Measurements from ENCODE around the gene SLC2A4.
"Not testable (repeated sequence)": the region's sequence is repeated elsewhere in the genome, so short reads cannot be mapped to it uniquely, and the experiment has no call there.

Gene SLC2A4

DNA sequence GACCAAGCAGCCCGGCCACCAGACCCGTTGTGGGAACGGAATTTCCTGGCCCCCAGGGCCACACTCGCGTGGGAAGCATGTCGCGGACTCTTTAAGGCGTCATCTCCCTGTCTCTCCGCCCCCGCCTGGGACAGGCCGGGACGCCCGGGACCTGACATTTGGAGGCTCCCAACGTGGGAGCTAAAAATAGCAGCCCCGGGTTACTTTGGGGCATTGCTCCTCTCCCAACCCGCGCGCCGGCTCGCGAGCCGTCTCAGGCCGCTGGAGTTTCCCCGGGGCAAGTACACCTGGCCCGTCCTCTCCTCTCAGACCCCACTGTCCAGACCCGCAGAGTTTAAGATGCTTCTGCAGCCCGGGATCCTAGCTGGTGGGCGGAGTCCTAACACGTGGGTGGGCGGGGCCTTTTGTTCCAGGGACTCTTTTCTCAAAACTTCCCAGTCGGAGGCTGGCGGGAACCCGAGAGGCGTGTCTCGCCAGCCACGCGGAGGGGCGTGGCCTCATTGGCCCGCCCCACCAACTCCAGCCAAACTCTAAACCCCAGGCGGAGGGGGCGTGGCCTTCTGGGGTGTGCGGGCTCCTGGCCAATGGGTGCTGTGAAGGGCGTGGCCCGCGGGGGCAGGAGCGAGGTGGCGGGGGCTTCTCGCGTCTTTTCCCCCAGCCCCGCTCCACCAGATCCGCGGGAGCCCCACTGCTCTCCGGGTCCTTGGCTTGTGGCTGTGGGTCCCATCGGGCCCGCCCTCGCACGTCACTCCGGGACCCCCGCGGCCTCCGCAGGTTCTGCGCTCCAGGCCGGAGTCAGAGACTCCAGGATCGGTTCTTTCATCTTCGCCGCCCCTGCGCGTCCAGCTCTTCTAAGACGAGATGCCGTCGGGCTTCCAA is at the start of gene SLC2A4:
Gene SLC2A4, plus strand, starts transcription at position 645 of the 879 bp plus-strand sequence. Its CDS starts 217 bp downstream, at position 862.
- DNase-seq, result peak; percentile 93 to 98

DNA sequence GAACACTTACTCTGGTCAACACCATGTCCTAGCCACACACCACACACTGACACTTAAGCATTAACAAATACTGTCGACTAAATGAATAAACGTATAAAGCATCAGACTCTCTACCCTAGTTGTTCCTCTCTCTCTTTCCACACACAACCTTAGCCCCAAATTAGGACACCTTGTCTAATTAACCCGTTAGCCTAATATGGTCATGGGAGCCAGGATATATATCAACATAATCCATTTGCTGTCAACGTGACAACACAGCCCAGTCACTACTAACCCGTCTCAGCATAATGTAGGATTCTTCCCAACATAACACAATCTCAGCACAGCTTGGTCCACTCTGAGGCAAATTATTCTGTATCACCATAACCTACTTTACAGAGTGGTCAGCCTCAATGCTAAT is 49.4 kb upstream of the SLC2A4 start:
- DNase-seq, result no peak

DNA sequence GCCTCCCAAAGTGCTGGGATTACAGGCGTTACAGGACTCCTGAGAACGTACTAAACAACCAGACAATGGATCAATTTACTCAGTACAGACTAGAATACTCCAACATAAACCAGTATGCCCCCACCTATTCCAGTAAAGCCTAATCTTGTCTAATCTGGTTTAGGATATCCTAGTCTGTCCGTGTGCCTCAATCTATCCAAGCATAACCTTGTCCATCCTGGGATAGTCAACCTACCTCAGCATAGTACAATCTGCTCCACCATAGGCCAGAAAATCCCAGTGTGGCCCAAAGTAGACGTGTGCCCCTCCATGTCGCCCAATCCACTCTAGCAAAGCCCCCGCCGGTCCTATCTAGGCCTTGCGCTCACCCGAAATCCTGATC is 47.8 kb upstream of the SLC2A4 start:
- DNase-seq, result no peak

DNA sequence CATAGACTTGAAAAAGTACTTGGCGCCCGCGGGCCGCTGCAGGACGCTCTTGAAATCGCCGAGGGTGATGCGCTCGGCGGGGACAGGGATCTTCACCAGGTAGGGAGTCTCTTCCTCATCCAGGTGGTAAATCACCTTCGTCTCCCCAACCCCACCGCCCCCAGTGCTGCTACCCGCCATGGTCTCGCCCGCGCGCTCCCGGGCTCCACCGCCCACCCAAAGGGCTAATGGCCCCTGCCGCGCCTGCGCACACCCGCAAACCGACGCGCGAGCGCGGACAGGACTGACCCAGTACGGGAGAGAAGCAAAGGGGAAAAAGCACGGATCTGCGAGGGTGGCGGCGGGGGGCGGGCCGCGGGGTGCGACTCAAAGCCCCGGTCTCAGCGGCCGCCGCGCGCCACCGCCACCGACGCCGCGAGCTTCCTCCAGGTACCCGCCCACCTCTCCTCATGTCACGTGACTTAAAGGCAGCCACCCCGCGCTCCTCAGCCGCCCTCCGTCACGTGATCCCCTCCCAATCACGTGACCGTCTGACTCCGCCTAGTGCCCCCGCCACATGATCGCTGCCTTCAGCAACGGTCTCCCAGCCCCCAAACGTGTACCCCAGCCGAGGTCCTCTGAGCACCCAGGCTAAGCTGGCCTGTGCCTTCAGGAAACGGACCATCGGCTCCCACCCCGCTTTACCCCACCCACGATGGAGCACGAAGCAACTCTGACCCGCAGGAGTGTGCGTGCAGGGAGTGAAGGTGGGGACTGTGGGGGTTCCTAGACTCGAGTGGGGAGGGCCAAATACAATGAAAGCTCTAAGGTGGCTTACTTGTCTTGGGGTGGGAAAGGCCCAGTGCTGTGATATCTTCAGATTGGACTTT is 47.2 kb upstream of the SLC2A4 start, which contains the start of gene DVL2:
Gene DVL2, minus strand, starts transcription at position 435 of the 869 bp plus-strand sequence. Its CDS starts 255 bp downstream, at position 180.
- DNase-seq, result peak; percentile 87 to 92

DNA sequence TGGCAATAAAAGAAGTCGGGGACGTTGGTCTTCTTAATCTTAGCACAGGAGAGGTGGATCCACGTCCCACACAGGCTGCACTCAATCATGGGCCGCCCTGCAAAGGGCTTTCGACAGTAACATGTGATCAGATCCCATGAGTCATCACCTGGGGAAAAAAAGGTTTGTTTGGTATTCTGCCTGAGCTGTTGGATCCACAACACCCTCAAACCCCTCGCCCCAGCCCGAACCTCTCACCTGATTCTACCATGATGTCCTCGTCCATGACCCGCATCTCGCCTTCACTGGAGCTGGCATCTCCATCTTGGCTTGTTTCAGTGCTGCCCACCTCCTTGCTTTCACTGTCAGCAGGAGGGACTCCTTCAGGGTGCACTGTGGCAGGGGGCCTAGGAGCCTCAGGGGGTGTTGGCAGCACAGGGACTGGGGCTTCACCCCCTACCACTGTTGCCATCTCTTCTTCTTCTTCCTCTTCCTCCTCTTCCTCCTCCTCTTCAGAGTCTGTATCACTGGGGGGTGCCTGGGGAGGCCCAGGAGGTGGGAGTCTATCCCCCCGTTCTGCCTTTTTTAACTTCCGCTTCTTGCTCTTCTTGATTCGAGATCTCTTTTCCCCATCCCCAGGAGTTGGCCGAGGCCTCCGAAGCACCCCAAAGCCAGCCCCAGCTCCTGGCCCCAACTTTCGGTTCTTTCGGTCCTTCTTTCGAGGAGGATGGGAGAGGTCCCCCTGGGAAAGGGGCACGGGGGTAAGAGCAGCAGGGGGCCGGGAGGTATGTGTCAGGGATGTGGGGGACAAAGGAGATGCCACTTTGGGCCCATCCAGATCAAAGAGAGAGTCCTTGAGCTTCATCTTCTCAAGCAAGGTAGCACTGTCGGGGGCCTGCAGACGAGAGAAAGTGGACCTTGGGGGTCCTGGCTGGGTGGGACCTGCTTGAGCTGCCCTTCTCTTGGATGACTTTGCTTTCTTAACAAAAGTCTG is 45.5 kb upstream of the SLC2A4 start:
- no peak for DNase-seq

DNA sequence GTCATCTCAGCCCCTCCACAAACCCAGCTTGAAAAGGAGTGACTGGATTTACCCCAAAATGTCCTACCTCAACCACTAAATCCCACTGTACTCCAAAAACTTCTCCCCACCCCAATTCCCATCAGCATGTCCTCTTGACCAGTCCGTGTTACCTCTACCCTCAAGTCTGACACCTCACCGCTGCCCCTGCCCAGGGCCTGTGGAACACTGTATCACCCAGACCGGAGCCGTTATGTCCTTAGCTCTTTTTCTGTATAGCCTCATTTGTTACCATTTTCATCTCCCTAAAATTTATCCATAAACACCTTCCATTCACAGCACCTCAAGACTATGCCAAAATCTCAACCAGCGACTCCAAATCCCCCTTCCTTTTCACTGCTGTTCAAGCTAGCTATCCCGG is 44.7 kb upstream of the SLC2A4 start:
- DNase-seq, result no peak

DNA sequence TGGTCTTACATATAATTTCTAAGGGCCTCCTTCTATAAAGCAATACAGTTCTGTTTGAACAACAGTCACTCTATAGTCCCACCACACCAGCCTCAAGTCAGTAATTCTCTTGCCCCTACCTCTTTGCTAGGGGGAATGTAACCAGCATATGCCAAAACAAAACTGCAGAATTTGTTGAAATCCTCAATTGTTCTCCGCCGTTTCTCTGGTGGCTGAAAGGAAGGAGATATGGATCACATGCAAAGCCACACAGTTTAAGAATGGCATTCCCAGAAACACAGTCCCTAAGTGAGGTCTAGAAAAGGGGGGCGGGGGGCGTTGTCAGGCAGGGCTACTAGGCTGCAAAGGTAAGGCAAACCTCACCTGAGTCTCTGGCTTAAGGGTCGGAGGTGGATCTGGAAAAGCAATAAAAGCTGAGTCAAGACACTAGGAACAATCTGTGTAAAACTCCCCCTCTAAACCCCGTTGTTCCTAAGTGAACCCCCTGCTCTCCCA is 44.2 kb upstream of the SLC2A4 start:
- DNase-seq, result no peak

DNA sequence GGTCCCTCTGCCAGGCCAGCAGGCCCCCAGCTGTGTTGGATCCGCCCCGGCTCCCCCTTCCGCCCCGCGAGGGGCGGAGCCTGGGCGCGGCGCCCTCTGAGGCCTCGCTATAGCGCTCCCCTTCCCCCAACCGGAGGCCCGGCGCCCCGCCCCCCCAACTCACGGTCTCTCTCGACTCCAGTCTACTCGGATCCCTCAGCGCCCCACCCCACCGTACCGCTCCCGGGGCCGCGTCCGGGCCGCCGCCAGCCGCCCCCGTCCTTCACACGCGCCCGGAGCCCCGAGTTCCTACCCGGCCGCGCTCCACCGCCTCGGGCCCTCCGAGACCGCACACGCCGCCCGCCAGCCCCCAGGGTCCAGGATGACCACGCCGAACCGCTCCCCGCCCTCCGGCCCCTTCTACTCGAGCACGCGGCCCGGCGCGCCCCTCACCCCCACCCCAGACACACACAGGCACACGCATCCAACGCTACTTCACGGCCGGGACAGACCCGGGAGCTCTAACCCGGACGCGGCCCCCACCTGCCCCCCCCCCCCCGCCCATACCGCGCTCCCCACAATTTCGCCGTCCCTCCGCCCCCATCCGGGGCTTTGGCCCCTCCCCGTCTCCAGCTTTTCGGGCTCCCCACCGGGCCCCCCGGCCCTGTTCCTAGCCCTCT is 43.6 kb upstream of the SLC2A4 start:
- DNase-seq, result peak in 1 of 2 experiments; percentile 55

DNA sequence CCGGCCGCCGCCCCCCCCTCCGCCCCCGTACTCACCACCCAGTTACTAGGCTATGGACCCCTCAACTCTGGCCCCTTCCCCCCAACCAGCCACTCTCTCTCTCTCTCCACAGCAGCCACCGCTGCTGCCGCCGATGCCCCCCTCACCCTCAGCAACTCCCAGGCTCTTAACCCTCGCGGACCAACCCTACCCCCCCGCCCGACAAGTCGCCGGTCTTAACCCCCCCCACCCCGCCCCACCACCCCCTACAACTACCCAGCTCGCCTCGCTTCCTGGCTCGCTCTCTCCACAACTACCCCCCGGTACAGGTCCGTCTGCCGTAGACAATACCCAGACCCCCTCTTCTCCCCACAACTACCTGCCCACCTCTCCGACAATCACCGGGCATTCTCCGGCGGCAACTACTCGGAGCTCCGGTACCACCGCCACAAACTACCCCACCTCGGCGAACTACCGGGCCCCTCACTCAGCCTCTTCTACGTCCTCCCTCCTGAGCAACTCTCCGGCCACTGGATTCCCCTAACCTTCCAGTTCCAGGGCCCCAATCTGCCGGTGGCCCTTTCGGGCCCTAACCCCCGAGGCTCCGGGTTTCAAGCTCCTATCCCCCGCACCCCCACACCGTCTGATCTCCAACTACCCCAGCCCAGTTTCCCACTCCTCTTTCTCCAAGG is 43.0 kb upstream of the SLC2A4 start:
- DNase-seq, result no peak

DNA sequence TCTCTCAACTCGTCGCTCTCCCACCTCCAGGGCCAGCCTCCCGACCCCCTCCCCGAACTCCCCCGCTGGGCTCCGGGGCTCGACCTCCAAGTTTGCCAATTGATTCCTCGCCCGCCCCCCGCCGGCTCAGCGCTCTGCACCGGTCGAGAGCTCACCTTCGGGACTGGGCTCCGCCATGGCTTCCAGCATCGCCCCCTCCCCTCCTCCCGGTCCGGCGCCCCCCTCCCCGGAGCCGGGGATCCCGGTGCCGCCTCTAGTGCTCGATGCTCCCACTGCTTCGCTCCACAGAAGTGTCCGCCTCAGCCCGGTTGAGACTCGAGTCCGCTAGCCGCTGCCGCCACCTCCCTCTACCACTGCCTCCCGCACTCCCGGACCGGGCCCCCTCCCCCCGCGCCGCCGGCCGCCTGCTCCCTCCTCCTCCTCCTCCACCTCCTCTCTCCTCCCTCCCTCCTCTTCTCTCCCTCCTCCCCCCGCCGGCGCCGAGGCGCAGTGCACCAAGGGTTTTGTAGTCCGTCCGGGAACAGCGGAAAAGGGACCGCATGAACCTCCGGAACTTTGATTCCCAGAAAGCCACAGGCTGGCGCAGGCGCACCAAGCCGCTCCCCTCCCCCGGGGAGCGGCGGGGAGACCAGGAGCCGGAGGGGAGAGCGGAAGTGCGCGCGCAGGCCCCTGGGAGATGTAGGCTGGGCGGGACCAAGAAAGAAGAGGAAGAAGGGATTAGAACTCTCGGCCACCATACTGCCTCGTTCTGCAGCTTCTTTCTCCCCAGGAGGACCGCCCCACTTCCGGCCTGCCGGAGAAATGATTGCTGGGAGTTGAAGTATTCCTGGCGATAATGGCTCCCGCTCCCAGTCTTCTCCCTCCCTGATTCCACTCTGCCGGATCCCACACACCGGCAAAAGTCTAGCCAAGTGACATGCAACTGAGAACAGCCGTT is 42.2 kb upstream of the SLC2A4 start, which contains the start of gene PHF23:
Gene PHF23, minus strand, starts transcription at position 367 of the 937 bp plus-strand sequence. Its CDS starts 178 bp downstream, at position 189.
- DNase-seq, result peak; percentile 96 to 99

DNA sequence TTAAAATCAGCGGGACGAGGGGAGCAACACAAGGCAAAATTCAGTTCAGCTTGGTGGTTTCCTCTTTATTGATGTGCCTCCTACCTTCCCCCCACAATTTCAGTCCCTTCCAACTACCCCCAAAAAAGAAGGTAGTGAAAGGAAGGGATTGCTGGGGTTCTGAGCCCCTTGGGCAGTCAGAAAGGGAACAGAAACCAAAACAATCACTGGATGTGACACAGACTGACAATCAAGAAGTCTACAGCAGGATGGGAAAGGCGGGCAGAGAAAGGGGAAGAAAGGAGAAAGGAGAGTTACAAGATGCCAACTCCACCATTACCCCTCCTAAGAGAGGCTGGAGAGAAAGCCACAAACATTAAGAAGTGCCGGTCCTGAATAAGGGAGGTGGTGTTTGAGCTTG is 41.1 kb upstream of the SLC2A4 start:
- DNase-seq, result no peak

DNA sequence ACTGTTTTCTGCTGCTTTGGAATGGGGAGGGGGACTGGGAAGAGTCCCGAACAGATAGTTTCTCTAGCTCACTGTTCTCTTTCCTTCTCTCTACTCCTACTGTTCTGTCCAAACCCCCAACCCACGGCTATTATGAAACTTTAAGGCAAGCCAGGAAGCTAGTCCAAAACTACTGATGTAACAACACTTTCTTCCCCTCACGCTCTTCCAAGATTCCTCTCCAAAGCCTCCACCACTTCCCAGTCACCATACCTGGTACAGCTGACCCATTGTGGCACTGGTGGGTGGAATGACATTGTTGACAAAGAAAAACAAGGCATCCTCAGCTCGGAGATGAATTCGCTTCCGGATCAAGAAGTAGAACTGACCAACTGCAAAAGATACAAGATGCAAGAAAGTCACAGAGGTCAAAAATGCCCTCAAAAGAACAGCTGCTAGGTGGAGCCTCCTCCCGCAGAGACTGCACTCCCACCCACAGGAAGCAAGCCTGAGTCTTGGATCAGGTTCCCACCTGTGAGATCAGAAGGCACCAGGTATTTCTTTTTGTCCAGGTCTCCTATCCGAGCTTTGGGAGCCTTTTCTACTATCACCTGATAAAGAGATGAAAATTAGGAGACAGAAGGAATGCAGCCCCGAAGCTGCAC is 40.3 kb upstream of the SLC2A4 start:
- DNase-seq, result no peak

DNA sequence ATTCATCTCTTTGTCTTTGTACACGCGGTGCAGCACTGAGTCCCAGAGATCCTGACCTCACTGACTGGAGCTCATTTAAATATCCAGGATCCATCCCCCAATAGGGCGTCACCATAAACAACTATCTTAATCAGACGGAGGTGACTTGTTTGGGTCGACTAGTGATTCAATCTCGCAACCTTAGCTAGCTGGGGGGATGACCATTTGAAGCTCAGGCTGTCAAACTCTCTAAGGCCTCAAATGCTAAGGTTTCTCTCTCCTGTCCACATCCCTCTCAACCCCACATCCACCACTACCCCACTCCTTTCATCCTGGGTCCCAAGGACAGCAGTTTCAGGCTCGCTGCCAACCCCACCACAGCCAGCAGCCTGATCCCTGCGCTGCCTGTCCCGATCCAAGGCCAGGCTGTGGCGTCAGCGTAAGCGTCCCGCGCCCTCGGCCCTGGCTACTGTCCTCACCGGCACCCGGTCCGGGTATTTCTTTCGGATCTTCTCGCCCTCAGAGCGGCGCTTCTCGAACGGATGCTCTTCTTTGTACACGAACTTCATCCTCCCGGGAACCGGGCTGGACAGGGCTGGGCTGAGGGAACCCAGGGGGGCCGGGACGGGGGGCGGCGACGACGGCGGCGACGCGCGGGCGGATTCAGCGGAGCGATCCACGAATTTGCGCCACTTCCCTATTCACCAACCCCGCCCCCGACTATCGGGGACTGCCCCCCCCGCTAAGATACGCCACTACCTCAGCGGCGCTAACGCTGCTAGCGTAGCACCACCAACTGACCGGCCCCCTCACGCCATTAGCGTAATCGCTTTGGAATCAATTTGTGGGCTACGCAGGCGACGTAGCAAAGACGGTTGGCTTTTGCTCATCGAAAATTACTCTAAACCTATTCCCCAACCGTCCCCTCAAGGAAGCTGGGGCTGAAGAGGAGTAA is 39.5 kb upstream of the SLC2A4 start, which contains the start of gene GABARAP:
Gene GABARAP, minus strand, starts transcription at position 667 of the 934 bp plus-strand sequence. Its CDS starts 119 bp downstream, at position 548.
- peak; percentile 84 to 91 for DNase-seq

DNA sequence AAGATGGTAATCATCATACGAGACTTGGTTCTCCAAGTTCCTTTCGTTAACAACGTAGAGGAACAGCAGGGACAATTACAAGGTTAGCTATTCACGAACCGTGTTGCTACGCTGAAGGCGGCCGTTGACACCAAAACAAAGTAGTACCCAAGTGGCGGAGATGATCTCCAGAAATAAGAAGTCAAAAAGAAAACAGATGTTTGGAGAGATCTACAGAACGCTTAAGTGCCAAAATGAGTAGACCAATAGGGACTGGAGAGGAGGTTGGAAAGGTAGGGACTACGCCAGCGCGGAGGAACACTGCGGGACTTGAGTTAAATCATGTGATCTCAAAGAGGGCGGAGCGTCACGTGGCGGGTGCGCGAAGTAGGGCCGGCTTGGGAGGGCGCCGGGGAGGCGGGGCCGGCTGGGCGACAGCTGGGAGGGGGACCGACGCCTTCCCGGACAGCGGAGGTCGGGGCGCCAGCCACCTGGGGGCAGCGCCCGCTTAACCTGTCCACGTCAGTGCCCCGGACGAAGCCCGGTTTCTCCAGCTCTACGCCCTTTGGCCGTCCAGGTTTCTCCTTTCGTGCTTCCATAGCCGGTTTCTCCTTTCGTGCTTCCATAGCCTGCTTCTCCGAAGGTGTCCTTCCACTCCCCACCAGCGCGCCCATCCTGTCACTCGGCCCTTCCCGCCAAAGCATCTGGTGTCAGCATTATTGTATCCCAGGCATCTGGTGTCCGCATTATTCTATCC is 38.6 kb upstream of the SLC2A4 start:
- DNase-seq, result peak; percentile 85 to 94

DNA sequence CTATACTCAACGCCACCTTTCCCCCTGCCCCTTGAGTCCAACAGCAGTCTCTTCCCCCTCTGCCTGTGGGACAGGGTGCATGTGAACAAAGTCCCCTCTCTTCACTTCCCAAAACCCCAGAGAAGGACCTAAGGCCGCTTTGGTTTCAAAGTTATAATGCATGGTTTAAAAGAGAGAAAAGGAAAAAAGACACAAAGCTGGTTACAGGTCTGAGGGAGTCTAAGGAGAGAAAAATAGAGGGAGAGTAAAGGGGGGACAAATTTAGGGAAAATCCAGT is 38.1 kb upstream of the SLC2A4 start:
- no peak for DNase-seq

DNA sequence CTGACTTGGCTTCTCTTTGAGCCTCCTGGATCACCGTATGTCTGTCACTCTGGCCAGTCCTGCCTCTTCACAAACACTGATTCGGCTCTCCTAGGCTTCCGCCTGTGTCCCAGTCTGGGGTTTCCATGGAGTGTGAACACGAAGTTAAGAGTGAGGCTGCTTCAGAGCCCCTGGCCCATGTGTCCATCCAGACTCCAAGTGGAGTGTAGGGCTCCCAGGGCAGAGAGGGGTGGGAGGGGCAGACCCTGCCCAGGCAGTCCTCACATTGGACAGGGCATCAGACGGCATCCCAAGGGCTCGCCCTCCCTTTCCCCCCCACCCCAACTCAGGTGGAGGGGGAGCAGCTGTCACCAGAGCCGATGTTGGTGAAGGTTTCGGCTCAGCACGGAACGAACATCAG is 37.7 kb upstream of the SLC2A4 start:
- not testable (repeated sequence) for DNase-seq

DNA sequence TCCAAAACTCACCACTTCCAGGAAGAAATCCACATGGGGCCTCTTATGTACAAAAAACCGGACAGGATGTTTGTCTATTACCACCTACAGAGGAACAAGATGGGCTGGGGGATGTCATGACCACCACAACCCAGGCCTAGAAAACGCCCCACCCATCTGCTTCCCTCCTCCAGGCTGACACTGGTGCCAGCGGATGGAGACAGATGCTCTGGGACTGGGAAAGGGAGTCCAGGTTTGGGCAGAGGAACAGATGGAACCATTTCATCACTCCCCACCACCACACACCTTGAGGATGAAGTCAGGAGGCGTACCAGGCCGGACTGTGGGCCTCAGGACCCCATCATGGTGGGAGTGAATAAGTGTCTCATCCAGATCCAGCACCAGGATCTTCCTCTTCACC is 34.7 kb upstream of the SLC2A4 start:
- DNase-seq, result no peak
